ENCODE measurements around the gene FBXO15. TPM values are rescaled to one million over a fixed set of nuclear protein-coding genes. Genes with fewer than 3 reads are reported as not detected.

FBXO15 gene
- total and polyA plus RNA-seq, 2 of the 8 experiments (the other 6 are each of a cell fraction or from before 2014, with no cell fraction given), result 0.84 to 0.85 TPM

- TF ChIP-seq PHF8 (conservative IDR thresholded peaks at IDR 0.05; ENCODE audit: low read depth, low read length), result peak; percentile 46; the same call in 1 of the 2 replicates
Measured at GRCh38 chr18:74148543-74149070, 973 bp upstream of the FBXO15 start (continued).
